Testis (tissue), 3 donors: ENCODE data around the gene PJVK. TPM values are rescaled to one million over a fixed set of nuclear protein-coding genes. Genes with fewer than 3 reads are reported as not detected.

Experiments
- DNase-seq: peaks from one replicate; pipeline ENCODE4 v3.0.0-alpha.2; 2019
- H3K27ac ChIP-seq, 2 donors: fragments of 200-600 bp; sonication (generic); one replicate each; pipeline ENCODE4 v1.5.1; 2019
- H3K27me3 ChIP-seq: fragments of 200-600 bp; sonication (generic); one replicate; pipeline ENCODE4 v1.5.1; 2019
- H3K36me3 ChIP-seq: fragments of 200-600 bp; sonication (generic); one replicate; pipeline ENCODE4 v1.5.1; 2017; ENCODE audit warnings: low read depth; ENCODE audit errors: missing control alignments
- H3K4me1 ChIP-seq: fragments of 200-600 bp; sonication (generic); one replicate; pipeline ENCODE4 v1.5.1; 2019
- H3K4me3 ChIP-seq, 2 donors: fragments of 200-600 bp; sonication (generic); one replicate each; pipeline ENCODE4 v1.5.1; 2017 to 2019
- H3K9me3 ChIP-seq: fragments of 200-600 bp; sonication (generic); one replicate; pipeline ENCODE4 v1.5.1; 2017
- POLR2A ChIP-seq: fragments of 450-650 bp; IDR thresholded peaks from one replicate; pipeline ENCODE4 v1.6.1; 2017; ENCODE audit warnings: antibody characterized with exemption, mild to moderate bottlenecking, moderate library complexity
- WGBS, 2 donors: methylation state at CpG; one replicate each; pipeline ENCODE4 v1.1.5; 2018; 5-methylcytosine and 5-hydroxymethylcytosine counted together
- intact Hi-C: fragments of 100-400 bp; cut with DNase I; formaldehyde crosslinking; loops from one replicate; pipeline ENCODE4 v1.15.1; 2023; ENCODE audit warnings: low total_unique reads
- polyA plus RNA-seq: library from polyadenylated mRNA; stranded (reverse); fragments of 350-450 nt; fragmentation: Illumina TruSeq; extraction: RNeasy Lipid Tissue Mini Kit (QIAGEN cat#74804); gene quantifications from one replicate; pipeline ENCODE4 v1.2.3, GENCODE V29; 2014; ENCODE audit warnings: low read depth, low replicate concordance; ENCODE audit not compliant: insufficient read depth
- total RNA-seq, 2 donors: library from RNA; depleted of rRNA; stranded (reverse); fragments of >200 nt; gene quantifications; one replicate each; pipeline ENCODE4 v1.2.3, GENCODE V29; 2016
- TF ChIP-seq, protein P1 (sequence below), 3 experiments: fragments of 450-650 bp in 2 of 3; fragments of 200-600 bp in 1 of 3; sonication (generic) in 1 of 3; IDR thresholded peaks; one replicate each; pipeline ENCODE4 v1.5.1; 2016 to 2019; ENCODE audit warnings: antibody characterized with exemption in 3 of 3, mild to moderate bottlenecking in 2 of 3, moderate library complexity in 1 of 3

PJVK gene
- total and polyA plus RNA-seq, 3 donors from 2014 or later, result 20.6 to 61.3 (median 31.7) TPM

DNA sequence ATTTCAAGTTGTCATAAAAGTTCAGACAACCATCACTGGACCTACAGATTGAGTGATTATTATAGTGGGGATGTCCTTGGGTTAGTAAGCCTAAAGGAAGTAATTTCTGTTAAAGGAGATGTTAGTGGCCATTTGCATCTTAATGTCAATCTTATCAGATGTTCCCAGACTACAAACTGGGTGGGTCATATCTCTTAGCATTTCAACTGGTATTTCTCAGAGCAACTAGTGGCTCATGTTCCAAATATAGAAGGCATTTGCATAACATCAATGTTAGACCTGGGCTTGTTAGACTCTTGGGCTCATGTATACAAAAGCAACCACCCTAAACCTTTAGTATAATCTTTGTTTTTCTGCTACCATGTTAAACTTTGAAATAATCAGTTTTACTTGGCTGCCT lies 47.0 kb downstream of the PJVK start:
- DNase-seq, result no peak
- Histone ChIP-seq H3K9me3 (no peaks in the 10 kb centered on the region), H3K36me3 (peaks cover 5% of the 10 kb centered on the region)

GRCh38 chr2:178499640-178500039 lies 48.5 kb downstream of the PJVK start:
- Histone ChIP-seq H3K27ac (no peak overlapping the region), H3K4me1 (peaks cover under 1% of the 10 kb centered on the region), H3K4me3 (no peak overlapping the region), H3K9me3 (no peaks in the 10 kb centered on the region), H3K36me3 (peaks cover 5% of the 10 kb centered on the region), H3K27me3 (no peaks in the 10 kb centered on the region)
- 94 to 100% methylated on average over 3 of the region's 3 CpGs for WGBS, 2 donors
- no peak for DNase-seq
- no peak for TF ChIP-seq POLR2A
- TF ChIP-seq, protein P1, sequence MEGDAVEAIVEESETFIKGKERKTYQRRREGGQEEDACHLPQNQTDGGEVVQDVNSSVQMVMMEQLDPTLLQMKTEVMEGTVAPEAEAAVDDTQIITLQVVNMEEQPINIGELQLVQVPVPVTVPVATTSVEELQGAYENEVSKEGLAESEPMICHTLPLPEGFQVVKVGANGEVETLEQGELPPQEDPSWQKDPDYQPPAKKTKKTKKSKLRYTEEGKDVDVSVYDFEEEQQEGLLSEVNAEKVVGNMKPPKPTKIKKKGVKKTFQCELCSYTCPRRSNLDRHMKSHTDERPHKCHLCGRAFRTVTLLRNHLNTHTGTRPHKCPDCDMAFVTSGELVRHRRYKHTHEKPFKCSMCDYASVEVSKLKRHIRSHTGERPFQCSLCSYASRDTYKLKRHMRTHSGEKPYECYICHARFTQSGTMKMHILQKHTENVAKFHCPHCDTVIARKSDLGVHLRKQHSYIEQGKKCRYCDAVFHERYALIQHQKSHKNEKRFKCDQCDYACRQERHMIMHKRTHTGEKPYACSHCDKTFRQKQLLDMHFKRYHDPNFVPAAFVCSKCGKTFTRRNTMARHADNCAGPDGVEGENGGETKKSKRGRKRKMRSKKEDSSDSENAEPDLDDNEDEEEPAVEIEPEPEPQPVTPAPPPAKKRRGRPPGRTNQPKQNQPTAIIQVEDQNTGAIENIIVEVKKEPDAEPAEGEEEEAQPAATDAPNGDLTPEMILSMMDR (IDR thresholded peaks at IDR 0.05), result no peak
- intact Hi-C loops, result no loop called here

More for the DNA sequence above, 47.0 kb downstream of the PJVK start:
- intact Hi-C loops, result no loop called here
- no peaks in the 10 kb centered on the region for H3K27me3 ChIP-seq
- no peak overlapping the region for H3K27ac ChIP-seq
- TF ChIP-seq, protein P1 (IDR thresholded peaks at IDR 0.05), result no peak
- TF ChIP-seq POLR2A, result no peak
- no peak overlapping the region for H3K4me3 ChIP-seq
- H3K4me1 ChIP-seq, result peaks cover 5% of the 10 kb centered on the region

DNA sequence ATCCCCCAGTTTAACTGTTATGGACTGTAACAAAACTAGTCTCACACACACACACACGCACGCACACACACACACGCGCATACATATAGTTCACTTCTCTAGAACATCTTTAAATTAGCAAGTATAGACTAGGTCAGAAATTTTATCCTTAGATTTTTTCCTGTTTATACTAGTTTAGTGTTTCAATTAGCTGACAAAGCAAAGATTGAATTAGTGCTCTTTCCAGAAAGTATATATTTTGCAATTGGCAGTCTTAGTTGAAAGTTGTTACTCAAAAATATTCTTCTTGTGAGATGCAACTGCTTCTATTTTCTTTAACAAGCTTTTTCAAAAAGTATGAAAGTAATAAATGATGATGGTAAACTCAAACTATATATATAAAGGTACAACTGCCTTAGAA lies 51.6 kb downstream of the PJVK start:
- Histone ChIP-seq H3K27me3 (no peaks in the 10 kb centered on the region), H3K36me3 (no peaks in the 10 kb centered on the region), H3K4me3 (no peak overlapping the region), H3K27ac (no peak overlapping the region), H3K9me3 (no peaks in the 10 kb centered on the region), H3K4me1 (no peaks in the 10 kb centered on the region)
- intact Hi-C loops, result no loop called here
- DNase-seq, result no peak
- TF ChIP-seq, protein P1 (IDR thresholded peaks at IDR 0.05), result no peak
- TF ChIP-seq POLR2A, result no peak
- WGBS, 2 donors, result 89 to 97% methylated on average over 4 of the region's 4 CpGs

DNA sequence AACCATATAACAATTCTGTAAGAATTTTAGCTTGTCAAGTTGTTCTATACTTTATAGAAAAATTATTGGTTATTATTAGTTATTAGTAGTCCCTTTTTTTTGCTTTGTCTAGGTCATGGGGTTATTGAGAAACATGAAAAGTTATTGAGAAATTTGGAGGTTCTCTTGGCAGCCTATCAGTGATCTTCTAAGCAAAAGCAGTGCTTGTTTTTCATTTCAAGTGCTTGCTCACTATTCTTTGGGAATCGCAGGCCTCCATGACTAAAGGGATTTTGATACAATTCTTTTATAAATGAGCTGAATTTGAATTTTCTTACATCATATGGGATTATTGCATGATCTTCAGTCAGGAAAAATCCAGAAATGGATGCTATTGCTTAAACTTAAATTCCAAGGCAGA lies 54.9 kb downstream of the PJVK start:
- Histone ChIP-seq H3K36me3 (no peaks in the 10 kb centered on the region), H3K4me1 (no peaks in the 10 kb centered on the region), H3K27me3 (no peaks in the 10 kb centered on the region), H3K27ac (no peak overlapping the region), H3K9me3 (no peaks in the 10 kb centered on the region), H3K4me3 (no peak overlapping the region)
- TF ChIP-seq, protein P1 (IDR thresholded peaks at IDR 0.05), result no peak
- 93 to 95% methylated on average over 1 of the region's 1 CpG for WGBS, 2 donors
- intact Hi-C loops, result no loop called here
- no peak for DNase-seq

DNA sequence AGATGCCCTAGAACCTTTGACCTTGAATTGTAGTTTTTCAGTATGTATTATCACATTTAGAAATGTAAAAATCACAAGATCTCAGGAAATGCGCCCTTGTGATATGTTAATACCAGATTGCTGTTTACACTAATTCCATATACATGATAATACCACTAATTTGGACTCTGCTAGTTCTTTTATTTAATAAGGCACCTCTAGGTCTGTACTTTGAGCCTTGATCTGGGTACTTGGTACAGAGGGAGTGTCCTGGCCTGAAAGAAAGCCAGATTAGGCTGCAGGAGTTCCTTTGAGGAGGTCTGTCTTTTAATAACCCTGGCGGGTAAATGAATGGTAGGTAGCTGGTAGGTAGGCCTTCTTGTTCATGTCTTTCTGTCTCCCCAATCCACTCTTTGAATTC lies 55.3 kb downstream of the PJVK start:
- no peaks in the 10 kb centered on the region for H3K9me3 ChIP-seq
- H3K4me3 ChIP-seq, result no peak overlapping the region
- TF ChIP-seq POLR2A, result no peak
- TF ChIP-seq, protein P1 (IDR thresholded peaks at IDR 0.05), result no peak
- no peaks in the 10 kb centered on the region for H3K27me3 ChIP-seq
- WGBS, 2 donors, result 82 to 99% methylated on average over 2 of the region's 2 CpGs
- intact Hi-C loops, result no loop called here
- no peak for DNase-seq
- no peaks in the 10 kb centered on the region for H3K4me1 ChIP-seq
- H3K36me3 ChIP-seq, result no peaks in the 10 kb centered on the region
- no peak overlapping the region for H3K27ac ChIP-seq
